Measurements from ENCODE around the gene SPTAN1. TPM values are rescaled to one million over a fixed set of nuclear protein-coding genes. Genes with fewer than 3 reads are reported as not detected.

The SPTAN1 gene
- polyA plus RNA-seq, 2 of the 4 experiments (the other 2 are of a cell fraction): 104 to 122 TPM

GRCh38 chr9:128551657-128552152 is 682 bp upstream of the SPTAN1 start:
- ATAC-seq (no peak; a peak in 1 of 6 replicates), DNase-seq (ENCODE audit: low read depth in 1 of 2, low spot score in 1 of 2) (no peak), FAIRE-seq (no peak)
- ChIA-PET POLR2A (interaction anchor here (0.5 to 2.3 kb wide), 20 partner anchors 8 to 484 kb away, joined by 3 to 12 read pairs (median 3); partner anchors contain the start of gene GLE1), CTCF (interaction anchor here (1.0 to 2.3 kb wide), 7 partner anchors 8 to 141 kb away, joined by 3 to 8 read pairs (median 4); no protein-coding TSS in a partner anchor)
- Histone ChIP-seq H3K27ac (peak overlapping the region; percentile 79 to 95), H3K4me1 (peaks cover 43% of the 10 kb centered on the region), H3K4me2 (peak overlapping the region; percentile 91), H3K4me3 (peak overlapping the region; percentile 75), H3K9me3 (no peaks in the 10 kb centered on the region)
- no peak for TF ChIP-seq HOXA7 (CRISPR knock-in tag; IDR thresholded peaks at IDR 0.05)
- no peak for TF ChIP-seq EHF (CRISPR knock-in tag; IDR thresholded peaks at IDR 0.05)
- no peak for TF ChIP-seq RAD21 (conservative IDR thresholded peaks at IDR 0.05 in 1 of 2, IDR thresholded peaks at IDR 0.05 in 1 of 2)
- no peak for TF ChIP-seq CTCF (IDR thresholded peaks at IDR 0.05)
- TF ChIP-seq KDM5A (IDR thresholded peaks at IDR 0.05): no peak
- TF ChIP-seq RNF2 (IDR thresholded peaks at IDR 0.05; ENCODE audit: borderline replicate concordance, low read depth): no peak
- TF ChIP-seq NFE2L2 (conservative IDR thresholded peaks at IDR 0.05; ENCODE audit: low read length): no peak
- TF ChIP-seq HEYL (CRISPR knock-in tag; IDR thresholded peaks at IDR 0.05): no peak
- TF ChIP-seq, protein P1, sequence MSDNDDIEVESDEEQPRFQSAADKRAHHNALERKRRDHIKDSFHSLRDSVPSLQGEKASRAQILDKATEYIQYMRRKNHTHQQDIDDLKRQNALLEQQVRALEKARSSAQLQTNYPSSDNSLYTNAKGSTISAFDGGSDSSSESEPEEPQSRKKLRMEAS (IDR thresholded peaks at IDR 0.05): no peak
- TF ChIP-seq POLR2AphosphoS2 (conservative IDR thresholded peaks at IDR 0.05; ENCODE audit: low read length): no peak
- TF ChIP-seq NR3C1 (IDR thresholded peaks at IDR 0.05): no peak
- no peak for TF ChIP-seq SREBF2 (IDR thresholded peaks at IDR 0.05)
- no peak for TF ChIP-seq NPAS2 (CRISPR knock-in tag; IDR thresholded peaks at IDR 0.05; ENCODE audit: borderline replicate concordance)
- no peak for TF ChIP-seq HOXB5 (CRISPR knock-in tag; IDR thresholded peaks at IDR 0.05)
- no peak for TF ChIP-seq GATA3 (IDR thresholded peaks at IDR 0.05; ENCODE audit: borderline replicate concordance)
- WGBS (ENCODE audit: missing lambda C conversion rate): 3% methylated on average over 21 of the region's 22 CpGs

DNA sequence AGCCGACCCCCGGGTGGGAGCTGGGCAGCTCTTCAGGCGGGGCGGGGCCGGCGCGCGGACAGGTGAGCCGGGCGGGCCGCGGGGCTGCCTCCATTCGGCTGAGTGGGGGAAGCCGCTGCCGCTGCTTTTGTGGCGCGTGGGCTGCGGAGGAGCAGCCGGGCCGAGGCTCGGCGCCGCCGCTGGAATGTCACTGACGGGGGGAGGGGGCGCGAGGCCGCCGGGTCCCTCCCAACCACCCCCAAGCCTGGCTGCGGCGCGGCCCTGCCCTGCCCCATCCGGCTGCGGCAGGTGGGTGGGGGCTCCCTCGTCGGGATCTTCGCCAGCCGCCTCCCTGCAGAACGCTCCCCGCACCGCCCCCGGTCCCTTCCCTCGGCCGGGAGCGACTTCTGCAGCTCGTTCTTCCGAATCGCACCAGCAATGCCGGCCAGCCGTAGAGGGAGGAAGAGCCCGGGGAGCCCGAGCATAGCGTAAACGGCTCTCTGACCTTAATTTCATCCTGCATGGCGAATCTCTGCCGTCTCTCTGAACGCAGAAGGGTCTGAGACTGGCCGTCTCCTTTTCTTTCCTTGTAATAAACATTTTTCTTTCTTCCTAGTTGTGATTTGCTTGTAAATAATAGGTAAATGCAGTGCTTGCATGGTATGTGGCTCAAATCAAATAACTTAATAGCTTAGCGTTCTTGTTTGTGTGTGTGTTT is 505 bp downstream of the SPTAN1 start:
- no peak for FAIRE-seq
- TF ChIP-seq HMGXB4 (CRISPR knock-in tag; IDR thresholded peaks at IDR 0.05; ENCODE audit: borderline replicate concordance): no peak
- peak; percentile 14; the same call in 1 of the 2 replicates for TF ChIP-seq HOXB5 (CRISPR knock-in tag; IDR thresholded peaks at IDR 0.05)
- TF ChIP-seq EHF (CRISPR knock-in tag; IDR thresholded peaks at IDR 0.05): 0 out of 2 replicates have a peak, but pooled peaks have one; percentile 14
- TF ChIP-seq ATOH8 (CRISPR knock-in tag; IDR thresholded peaks at IDR 0.05; ENCODE audit: low read depth): no peak
- TF ChIP-seq RAD21 (conservative IDR thresholded peaks at IDR 0.05 in 1 of 2, IDR thresholded peaks at IDR 0.05 in 1 of 2): 0 out of 5 replicates have a peak, but pooled peaks of 1 of the 2 experiments have one; percentile 13
- no peak for TF ChIP-seq FOSB (CRISPR knock-in tag; IDR thresholded peaks at IDR 0.05)
- TF ChIP-seq JUN (IDR thresholded peaks at IDR 0.05): peak; percentile 14 to 32; a peak in 2 of 5 replicates
- TF ChIP-seq ZSCAN20 (CRISPR knock-in tag; IDR thresholded peaks at IDR 0.05): no peak
- TF ChIP-seq NPAS2 (CRISPR knock-in tag; IDR thresholded peaks at IDR 0.05; ENCODE audit: borderline replicate concordance): no peak
- TF ChIP-seq CBX8 (IDR thresholded peaks at IDR 0.05): peak; percentile 55; the same call in 1 of the 2 replicates
- TF ChIP-seq SMC3 (IDR thresholded peaks at IDR 0.05): 0 out of 3 replicates have a peak, but pooled peaks have one; percentile 23
- TF ChIP-seq E2F6 (IDR thresholded peaks at IDR 0.05; ENCODE audit: borderline replicate concordance, low read depth): no peak
- TF ChIP-seq HDAC2 (IDR thresholded peaks at IDR 0.05): no peak
- TF ChIP-seq FOSL2 (IDR thresholded peaks at IDR 0.05): no peak
- no peak for TF ChIP-seq FOSL2 (CRISPR knock-in tag; IDR thresholded peaks at IDR 0.05)
- TF ChIP-seq POLR2A (IDR thresholded peaks at IDR 0.05; ENCODE audit: low read length): no peak
- Histone ChIP-seq H3K4me3 (peak overlapping the region; percentile 75), H3K9me3 (no peaks in the 10 kb centered on the region), H3K4me1 (peaks cover 54% of the 10 kb centered on the region), H3K27ac (peak overlapping the region; percentile 88 to 95), H3K4me2 (peak overlapping the region; percentile 88)
- 1% methylated on average over 29 of the region's 59 CpGs for WGBS (ENCODE audit: missing lambda C conversion rate)
- peak; percentile 30 to 37 for ATAC-seq
- peak in 1 of 2 experiments; percentile 24 for DNase-seq (ENCODE audit: low read depth in 1 of 2, low spot score in 1 of 2)
- CTCF ChIA-PET: interaction anchor here (1.0 to 2.3 kb wide), 6 partner anchors 9 to 83 kb away, joined by 3 to 6 read pairs (median 4); no protein-coding TSS in a partner anchor
- POLR2A ChIA-PET: interaction anchor here (0.8 to 2.3 kb wide), 16 partner anchors 9 to 191 kb away, joined by 3 to 12 read pairs (median 4); partner anchors contain the start of genes GLE1 and URM1

Measured in A549 (cell line).